NOMO-1 treated with DMSO at 0.1 percent for 48 hours (cell line): ENCODE measurements around the gene BACH2.
"Not testable (repeated sequence)": the region's sequence is repeated elsewhere in the genome, so short reads cannot be mapped to it uniquely, and the experiment has no call there.

Source experiments
- DNase-seq: peaks from one replicate; lab custom pipeline; 2025; ENCODE audit not compliant: unreplicated experiment; lab: John Stamatoyannopoulos, UW

Gene BACH2

DNA sequence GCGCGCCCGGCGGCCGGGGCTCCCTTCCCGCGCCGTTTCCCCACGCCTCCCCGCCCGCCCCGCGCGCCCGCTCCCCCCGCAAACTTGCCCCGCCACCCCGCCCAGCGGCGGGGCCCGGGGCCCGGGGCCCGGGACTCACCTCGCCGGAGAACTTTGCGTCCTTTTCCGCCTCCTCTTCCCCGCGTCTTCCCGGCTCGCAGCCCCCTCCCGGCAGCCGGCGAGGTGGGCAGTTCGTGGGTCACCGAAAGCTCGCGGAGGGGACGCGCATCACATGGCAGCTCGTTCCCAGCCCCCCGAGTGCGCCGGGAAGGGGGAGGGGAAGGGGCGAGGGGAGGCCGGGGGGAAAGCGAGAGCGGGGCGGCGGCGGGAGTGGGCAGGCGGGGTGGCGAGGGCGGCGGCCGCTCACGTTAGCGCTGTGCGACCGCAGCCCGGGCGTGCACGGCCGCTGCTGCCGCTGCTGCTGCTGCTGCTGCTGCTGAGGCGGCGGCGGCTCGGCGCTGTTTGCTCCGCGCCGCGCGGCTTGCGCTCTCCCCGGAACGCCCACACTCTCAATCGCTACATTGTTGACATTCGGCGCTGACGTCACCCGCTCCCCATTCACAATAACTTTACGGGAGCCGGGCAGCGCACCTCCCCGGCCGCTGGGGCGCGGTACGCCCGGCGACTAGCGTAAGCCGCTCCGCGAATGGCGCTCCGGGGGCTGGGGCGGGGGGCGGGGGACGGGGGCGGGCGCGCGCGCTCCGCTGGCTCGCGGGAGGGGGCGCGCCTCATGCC, at the start of gene BACH2:
Gene BACH2 (minus strand): TSS at position 503 of the 774 bp plus-strand sequence. CDS start 287,999 bp downstream, outside the sequence.
- DNase-seq = peak; percentile 76

DNA sequence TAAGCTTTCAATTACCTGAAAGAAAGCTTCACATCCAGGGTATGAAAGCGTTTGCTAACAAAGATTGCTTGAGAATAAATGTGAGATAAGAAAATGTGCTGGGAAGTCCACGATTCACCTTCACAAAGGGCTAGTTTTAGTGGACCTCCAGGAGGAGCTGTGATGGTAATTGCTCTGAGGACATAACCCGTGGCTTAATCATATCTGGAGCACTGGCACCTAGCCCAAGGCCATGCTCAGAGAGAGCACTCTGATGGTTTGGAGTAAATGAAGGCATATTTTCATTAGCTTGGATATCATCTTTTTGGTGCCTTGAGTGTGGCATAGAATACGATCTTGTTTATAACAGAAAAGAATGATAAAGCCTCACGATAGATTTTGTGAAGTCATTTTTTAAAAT, 46.9 kb upstream of the BACH2 start:
- DNase-seq = no peak

- DNase-seq = no peak
Measured at GRCh38 chr6:90338409-90338808, 41.8 kb upstream of the BACH2 start.

DNA sequence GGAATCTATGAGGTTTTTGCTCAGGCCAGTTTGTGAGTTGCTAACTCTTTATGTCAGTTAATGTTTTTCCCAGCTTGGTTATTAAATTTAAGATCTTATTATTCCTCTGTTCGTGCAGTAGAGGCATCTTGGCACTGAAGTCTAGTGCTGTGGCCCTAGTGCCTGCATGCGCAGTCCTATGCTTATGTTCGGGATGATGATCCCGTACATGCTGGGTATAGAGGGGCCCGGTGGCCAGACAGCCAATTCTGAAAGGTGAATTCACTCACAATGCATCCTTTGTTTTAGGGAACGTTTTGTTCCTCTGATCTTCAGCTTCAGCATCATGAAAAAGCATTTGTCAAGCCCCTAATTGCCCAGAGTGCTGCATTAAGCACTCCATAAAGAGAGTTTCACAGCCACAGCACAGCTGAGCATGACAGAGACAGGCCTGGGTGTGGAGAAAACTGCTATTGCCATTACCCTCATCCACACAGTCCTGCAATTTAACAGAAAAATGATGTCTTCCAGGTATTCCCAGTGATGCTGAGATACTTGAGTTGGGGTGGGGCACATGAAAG, 39.8 kb upstream of the BACH2 start:
- no peak for DNase-seq

GRCh38 chr6:90333928-90334327, 37.3 kb upstream of the BACH2 start:
- no peak for DNase-seq

- DNase-seq = not testable (repeated sequence)
Measured at GRCh38 chr6:90332978-90333543, 36.4 kb upstream of the BACH2 start.

- DNase-seq = no peak
Measured at GRCh38 chr6:90329386-90330077, 32.9 kb upstream of the BACH2 start.

DNA sequence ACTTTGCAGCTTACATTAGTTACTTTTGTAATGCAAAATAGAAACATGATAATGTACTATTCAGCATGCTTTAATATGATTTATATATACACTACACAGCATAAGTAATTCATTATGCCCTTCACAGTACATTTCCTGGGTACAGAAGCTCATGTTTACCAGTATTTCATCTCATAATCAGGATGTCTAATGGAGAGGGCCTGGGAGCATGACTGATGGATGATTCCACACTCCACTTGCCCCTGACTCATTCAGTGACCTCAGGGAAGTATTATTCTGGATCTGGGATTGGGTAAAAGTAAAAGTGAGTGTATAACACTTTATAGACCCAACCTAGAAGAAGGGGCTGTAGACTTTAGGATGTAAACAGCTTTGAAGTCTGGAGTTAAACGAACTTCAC, 31.4 kb upstream of the BACH2 start:
- no peak for DNase-seq

DNA sequence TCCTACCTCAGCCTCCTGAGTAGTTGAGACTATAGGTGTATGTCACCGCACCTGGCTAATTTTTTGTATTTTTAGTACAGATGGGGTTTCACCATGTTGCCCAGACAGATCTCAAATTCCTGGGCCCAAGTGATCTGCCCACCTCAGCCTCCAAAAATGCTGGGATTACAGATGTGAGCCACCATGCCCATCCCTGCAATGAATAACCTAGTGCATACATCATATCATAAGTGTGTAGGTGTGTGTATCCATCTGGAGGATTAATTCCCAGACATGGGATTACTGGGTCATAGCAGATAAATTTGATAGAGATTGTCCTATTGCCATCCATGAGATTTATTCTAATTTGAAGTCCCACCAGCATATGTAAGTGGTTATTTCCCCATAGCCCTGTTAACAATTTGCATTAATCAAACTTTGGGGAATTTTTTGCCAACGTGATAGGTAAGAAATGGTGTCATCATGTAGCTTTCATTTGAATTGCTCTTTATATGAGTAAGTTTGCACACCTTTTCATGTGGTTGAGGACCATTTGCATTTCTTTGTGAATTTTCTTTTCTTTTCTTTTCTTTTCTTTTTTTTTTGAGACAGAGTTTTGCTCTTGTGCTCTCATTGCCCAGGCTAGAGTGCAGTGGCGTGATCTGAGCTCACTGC, 29.9 kb upstream of the BACH2 start:
- no peak for DNase-seq

- no peak for DNase-seq
Measured at GRCh38 chr6:90323706-90324105, 27.1 kb upstream of the BACH2 start.

- no peak for DNase-seq
Measured at GRCh38 chr6:90322976-90323474, 26.4 kb upstream of the BACH2 start.

DNA sequence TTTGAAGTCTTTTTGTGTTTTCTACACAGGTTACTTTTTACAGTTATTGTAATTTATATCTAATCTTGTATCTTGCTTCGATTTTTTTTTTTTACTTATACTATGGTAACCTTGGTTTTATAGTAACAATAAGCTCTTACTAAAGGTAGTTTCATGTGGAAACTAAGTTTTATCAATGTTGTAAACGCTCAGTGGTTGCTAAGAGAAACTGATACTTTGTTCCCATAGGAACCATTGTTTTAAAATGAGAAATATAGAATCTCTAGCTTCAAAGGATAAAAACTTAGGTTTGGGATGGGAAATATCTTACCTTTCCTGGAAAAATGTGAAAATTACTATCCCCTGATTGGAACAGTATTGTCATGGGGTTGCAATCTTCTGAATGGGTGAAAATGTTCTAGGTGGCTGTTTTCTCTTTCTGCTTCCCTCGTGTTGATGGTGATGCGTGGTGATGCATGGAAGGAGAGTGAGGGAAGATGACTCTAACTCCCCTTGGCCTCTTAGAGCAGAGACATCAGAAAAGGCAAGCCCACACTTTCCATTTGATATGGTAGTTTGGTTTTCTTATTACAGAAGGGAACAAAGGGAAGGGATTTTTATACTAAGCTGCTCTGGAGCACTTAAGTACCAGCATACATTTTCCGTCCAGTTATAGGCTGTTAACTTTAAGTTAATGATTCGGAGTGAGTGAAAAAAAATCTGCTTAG, 23.5 kb upstream of the BACH2 start:
- DNase-seq = no peak

DNA sequence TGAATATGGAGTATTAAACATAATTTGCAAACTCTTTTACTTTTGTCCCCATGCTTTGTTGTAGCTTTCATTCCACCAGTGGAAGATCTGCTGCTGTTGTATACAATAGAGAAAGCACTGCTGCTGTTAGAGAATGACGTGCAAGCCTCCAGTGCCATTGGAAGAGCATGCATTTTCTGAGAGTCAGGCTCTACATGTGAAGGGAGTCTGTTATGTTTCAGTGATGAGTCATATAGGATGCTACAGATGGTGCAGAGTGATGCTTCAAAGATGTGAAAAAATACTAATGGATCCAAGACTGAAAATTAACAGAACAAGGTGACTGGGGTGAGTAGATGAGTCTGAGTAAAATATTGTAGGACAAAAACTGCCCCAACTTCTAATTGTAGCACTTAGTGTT, 22.4 kb upstream of the BACH2 start:
- DNase-seq = no peak

GRCh38 chr6:90315986-90316385, 19.3 kb upstream of the BACH2 start:
- DNase-seq = no peak

DNA sequence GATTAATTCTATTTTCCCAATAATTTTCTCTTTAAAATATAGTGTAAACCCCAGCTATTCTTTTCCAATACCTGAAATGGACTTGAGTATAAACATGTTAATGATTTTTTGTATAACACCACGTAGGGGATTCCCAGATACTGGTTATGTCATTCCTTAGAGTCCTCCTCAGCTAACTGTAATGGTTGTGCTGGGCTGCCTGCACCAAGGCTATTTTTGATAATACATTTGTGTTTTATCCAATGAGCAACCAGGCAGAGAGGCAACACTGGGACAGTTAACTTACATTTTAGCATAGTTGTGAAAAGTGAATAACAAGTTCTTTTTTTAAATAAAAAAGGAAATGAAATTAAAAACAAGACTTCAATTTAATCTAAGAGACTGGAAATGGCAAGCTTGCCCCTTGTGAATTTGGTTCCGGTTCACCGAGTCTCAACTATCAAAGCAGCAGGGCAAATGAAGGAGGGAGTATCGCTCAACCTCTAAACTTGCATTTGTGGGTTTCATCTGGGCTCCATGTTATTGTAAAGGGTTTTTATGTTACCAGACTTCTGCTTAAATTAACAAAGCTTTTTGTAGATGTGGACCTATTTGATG, 18.8 kb upstream of the BACH2 start:
- DNase-seq = no peak

GRCh38 chr6:90314514-90314913, 17.9 kb upstream of the BACH2 start:
- DNase-seq = no peak

- no peak for DNase-seq
Measured at GRCh38 chr6:90311569-90311968, 14.9 kb upstream of the BACH2 start.

GRCh38 chr6:90305800-90306448, 9.3 kb upstream of the BACH2 start:
- no peak for DNase-seq

DNA sequence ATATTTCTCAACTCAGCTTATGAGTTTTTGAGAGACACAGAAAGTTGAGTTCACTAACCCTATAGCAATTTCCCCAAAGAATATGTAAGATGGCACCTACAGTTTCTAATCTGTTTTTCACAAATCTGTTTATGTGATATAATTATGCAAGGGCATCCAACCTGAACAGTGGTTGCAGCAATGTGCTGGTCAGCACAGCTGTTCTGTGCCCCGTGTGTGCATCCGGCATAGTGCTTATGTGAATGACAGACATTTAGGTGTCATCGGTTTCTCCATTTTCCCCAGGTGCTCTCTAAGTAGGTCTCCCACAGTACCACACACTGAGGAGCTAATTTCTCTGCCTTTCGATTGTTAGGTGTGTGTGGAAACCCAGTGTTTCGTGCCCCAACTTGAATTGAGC, 7.7 kb upstream of the BACH2 start:
- no peak for DNase-seq

DNA sequence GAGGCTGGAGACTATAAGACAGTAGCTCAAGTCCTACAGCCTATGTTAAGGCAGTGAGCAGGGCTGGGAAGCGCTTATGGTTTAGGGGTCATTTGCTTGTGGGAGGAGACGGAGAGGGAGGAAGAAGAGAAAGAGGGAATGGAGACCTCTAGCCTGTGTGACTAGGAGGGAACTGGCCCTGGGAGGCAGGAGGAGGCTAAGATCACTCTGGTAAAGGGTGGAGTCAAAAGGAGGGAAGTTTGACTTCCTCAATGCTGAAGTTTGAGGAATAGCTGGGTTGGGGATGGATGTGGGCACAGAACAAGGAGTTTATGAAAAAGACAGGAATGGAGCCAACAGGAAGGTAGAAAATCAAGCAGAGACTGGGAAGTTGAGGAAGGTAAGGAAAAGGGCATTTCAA, 6.4 kb upstream of the BACH2 start:
- no peak for DNase-seq
